Activated T-helper 1 cell treated with Interleukin-2 at 50 U/mL for 16 hours (primary cell): ENCODE data around the gene LCK.
"Not testable (repeated sequence)": the region's sequence is repeated elsewhere in the genome, so short reads cannot be mapped to it uniquely, and the experiment has no call there.

ENCODE experiments used
- DNase-seq: peaks from one replicate; pipeline ENCODE4 v3.0.0-alpha.2; 2020; ENCODE audit warnings: low read depth

Gene LCK

DNA sequence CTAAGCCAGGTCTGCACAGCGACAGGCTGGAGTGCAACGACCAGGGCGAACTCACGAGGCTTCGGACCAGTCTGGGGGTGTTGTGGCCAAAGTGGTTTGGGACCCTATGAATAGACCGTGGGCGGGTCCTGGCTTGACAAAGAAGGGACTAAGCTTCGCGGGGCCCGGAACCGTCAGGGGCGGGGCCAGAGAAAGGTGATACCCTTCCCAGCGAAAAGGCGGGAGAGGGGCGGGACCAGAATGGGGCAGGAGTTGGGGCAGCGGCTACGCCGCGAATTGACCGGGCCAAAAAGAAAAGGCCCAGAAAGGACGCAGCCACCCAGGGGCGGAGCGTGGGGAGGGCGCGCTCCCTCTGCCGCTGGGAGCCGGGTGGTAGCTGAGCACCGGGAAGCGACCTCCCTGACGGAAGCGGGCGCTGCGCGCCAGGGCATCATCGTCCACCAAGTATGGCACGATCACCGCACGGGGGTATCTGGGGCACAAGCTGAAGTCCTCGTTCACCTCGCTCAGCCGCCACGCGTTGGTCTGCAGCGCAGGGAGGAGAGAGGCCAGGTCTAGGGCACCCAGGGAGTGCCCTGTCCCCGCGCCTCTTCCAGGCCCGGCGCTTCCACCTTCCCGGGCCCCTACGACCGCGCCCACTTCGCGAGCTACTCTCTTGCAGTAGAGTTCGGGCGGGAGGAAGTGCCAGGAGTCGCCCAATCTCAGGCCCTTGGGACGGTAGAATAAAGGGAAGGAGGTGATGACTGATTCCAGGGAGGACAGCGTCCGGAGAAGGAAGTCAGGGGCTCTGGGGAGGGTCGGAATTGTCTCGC is 10.7 kb upstream of the LCK start:
- DNase-seq, result peak; percentile 53

DNA sequence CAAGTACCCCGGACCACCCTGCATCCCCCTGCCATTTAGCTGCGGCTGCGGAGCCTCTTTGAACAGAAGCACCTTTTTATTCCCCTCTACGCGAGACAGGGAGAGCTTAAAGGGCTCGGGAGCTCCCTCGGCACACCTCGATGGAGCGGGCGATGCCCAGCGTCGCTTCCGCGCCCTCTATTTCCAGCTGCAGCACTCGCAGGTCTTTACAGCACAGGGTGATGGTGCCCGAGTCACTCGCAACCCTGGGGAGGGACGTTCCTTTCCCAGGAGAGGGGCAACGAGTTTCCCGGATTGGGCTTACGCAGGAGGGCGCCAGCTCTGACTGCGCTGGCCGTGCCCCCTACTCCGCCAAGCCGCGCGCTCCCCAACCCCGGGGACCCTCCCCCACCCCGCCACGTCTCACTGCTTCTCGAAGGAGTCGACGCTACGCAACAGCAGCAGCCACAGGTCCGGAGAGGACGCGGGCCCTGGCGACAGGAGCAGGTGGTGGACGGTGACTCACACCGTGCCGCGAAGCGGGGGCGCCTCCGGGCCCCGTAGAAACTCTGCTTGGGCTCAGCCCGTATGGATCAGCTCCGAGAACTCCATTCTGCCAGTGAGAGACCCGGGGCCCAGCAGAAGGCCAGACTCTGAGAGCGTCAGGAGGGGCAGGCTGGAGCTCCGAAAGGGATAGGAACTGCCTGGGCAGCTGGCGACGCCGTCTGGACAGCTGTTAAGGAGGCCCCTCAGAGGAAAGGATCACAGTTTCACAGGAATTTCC is 9.9 kb upstream of the LCK start:
- no peak for DNase-seq

DNA sequence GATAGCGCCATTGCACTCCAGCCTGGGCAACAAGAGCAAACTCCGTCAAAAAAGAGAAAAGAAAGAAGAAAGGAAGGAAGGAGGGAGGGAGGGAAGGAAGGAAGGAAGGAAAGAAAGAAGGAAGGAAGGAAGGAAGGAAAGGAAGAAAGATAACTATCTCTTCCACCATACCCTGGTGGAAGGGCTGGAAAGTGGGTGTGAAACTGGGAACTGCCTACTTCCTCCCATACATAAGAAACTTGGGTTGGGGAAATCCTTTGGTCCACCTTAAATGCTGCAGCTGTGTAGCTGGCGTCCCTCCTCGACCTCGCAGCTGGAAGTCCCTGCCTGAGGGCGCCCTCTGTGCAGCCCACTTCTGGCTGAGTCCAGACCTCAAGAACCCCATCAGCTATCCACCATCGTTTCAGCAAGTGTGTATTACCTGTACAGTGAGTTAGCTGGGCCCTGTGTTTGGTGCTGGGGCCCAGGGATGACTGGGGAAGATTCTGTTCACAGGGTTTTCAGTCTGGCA is 8.7 kb upstream of the LCK start:
- no peak for DNase-seq

DNA sequence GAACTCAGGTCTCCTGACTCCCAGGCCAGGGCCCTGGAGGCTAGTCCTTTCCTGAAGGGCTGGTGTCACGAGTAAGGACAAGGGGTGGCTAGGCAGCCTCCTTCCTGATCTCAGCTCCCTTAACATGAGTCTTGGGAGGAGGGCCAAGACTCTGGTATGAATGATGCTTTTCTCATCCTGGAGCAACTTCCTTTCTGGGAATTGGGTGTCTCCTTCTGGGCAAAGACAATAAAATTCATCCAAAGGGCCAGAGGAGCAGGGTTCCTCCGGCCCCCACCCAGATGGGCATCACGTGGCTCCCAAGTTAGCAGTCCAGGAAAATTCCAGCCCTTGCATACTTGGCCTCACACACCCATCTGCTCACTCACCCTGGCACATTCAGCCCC is 4.2 kb upstream of the LCK start, which contains the start of gene FAM167B:
Gene FAM167B, plus strand, starts transcription at position 335 of the 386 bp plus-strand sequence. CDS start 200 bp downstream, outside the sequence.
- DNase-seq, result no peak

DNA sequence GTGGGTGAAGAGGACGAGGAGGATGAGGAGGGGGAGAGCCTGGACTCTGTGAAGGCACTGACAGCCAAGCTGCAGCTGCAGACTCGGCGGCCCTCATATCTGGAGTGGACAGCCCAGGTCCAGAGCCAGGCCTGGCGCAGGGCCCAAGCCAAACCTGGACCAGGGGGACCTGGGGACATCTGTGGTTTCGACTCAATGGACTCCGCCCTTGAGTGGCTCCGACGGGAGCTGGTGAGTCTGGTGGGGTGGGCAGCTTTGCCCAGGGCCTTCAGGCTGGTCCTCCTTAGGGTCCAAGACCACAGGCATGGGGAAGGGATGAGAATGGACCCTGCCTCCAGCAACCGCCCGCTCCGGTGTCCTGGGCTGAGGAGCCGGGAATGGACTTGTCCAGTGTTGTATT is 3.6 kb upstream of the LCK start:
- no peak for DNase-seq

DNA sequence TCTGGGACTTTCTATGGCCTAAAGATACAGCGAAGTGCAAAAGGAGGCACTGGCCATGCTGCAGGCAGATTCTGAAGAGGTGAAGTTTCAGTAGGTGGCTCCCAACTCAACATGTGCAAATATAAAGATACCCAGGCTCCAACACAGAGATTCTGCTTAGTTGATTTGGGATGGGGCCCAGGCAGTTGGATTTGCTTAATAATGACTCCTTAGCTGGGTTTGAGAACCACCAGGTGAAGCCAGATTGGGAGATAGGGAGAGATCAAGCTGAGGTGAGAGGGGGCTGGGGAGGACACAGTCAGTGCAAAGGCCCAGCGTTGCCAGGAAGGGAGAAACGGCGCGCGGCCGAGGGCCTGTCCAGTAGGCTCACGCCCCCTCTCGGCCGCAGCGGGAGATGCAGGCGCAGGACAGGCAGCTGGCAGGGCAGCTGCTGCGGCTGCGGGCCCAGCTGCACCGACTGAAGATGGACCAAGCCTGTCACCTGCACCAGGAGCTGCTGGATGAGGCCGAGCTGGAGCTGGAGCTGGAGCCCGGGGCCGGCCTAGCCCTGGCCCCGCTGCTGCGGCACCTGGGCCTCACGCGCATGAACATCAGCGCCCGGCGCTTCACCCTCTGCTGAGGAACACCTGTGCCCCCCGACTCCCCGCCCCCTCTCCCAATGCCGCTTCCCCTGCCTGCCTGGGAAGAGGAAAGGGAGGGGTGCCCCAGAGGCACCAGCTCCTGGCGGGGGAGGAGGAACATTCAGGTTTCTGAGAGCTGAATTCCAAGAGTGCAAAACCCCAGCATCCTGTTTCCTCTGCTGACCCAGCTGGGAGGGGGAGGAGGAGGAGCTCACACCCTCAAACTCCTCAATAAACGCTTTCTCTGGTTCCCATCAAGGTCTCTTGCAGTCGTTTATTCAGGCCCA is 2.8 kb upstream of the LCK start:
- peak; percentile 52 for DNase-seq

DNA sequence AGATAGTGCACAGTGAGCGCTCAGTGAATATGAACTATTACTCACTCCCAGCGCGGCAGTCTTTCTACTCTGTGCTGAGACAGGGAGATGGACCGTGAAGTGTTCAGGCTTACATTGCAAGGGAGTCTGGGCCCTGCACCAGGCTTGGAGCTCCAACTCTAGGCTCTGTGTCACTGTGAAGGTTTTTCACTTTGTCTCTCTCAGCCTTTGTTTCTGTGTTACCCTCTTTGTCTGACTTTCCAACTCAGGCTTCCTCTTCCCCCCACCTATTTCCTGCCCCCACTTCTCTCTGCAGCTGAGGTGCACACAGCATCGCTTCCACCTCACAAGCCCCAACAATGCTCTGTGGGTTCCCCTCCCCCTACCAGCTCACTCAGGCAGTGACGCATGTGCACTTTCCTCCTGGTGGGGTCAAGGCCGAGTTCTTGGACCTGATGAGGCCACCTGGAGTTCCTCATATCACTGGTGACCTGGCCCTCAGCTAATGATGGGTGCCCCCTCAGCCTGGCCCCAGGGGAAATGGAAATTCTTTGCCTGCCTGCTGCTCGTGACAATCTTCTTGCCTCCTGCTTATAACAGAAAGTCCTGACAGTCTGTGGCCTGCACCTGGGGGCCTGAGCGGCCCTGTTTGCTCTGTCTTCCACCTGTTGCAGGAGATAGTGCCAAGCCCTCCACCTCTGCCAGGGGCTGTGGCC is 1.1 kb upstream of the LCK start:
- DNase-seq, result peak; percentile 72

DNA sequence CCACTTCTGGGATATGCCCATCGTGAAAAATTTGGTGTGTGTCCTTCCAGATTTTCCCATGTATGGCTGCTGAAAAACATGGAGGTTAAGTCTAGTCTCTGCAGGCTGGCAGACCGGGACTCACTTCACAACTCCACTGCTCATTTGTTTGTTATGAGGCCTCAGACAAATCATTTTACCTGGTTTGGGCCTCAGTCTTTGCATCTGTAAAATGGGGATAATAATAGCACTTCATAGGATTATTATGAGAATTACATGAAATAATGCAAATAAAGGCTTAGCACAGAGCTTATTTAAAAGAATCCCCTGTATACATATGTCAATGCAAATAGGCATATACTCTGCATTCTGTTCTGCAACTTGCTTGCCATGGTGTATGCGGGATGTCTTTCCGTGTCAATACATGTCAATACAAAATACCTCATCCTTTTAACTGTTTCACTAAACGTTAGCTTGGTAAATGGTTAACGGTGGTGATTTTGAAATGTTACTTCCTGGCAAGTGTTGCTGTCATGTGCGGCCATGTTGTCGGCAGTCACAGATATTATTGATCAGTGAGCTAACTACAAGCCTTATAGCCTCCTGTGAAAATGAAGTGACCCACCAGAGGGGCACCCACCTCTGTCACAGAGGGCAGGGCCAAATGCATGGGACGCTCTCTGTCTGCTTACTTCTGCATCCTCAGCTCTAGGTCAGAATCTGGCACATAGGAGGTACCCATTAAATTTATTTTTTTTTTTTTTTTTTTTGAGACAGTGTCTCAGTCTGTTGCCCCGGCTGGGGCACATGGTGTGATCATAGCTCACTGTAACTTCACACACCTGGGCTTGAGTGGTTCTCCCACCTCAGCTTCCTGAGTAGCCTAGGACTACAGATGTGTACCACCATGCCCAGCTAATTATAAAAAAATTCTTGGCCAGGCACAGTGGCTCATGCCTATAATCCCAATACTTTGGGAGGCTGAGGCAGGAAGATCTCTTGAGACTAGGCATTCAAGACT is 4.3 kb downstream of the LCK start:
- no peak for DNase-seq

DNA sequence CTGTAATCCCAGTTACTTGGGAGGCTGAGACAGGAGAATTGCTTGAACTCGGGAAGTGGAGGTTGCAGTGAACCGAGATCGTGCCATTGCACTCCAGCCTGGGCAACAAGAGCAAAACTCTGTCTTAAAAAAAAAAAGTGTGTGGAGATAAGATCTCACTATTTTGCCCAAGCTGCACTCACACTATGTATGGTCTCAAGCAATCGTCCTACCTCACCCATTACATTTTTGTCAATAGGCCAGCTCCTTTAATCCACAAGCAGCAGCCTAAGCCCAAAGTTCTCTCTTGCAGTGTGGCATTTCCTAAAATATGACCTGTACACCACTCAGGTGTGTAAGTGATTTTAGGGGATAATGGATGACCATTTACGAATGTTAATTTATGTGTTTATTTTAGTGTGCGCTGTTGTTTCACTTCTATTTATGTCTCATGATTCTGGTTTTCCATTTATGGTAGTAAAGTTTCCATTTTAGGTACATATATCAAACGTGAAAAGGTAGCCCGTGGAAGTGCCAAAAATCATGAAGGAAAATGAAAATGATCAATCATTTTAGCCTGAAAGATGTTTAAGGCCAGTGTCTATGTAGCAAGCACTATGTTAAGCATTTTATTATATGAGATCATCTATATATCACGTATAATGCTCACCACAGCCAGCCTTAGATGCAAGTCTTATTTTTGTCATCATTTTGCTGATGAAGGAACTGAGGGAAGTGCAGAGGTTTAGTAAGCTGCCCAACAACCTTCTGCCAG is 5.6 kb downstream of the LCK start:
- no peak for DNase-seq

DNA sequence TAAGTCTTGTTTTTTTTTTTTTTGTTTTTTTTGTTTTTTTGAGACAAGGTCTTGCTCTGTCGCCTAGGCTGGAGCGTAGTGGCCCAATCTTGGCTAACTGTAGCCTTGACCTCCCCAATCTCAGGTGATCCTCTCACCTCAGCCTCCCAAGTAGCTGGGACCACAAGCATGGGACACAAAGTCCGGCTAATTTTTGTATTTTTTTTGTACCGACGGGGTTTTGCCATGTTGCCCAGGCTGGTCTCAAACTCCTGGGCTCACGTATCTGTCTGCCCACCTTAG is 6.1 kb downstream of the LCK start:
- no peak for DNase-seq

DNA sequence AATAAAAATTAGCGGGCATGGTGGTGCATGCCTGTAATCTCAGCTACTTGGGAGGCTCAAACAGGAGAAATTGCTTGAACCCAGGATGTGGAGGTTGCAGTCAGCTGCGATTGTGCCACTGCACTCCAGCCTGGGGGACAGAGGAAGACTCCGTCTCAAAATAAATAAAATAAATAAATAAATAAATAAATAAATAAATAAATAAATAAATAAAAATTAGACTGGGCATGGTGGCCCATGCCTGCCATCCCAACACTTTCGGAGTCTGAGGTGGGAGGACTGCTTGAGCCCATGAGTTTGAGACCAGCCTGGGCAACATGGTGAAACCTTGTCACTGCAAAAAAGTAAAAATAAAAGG is 12.2 kb downstream of the LCK start:
- DNase-seq, result not testable (repeated sequence)

DNA sequence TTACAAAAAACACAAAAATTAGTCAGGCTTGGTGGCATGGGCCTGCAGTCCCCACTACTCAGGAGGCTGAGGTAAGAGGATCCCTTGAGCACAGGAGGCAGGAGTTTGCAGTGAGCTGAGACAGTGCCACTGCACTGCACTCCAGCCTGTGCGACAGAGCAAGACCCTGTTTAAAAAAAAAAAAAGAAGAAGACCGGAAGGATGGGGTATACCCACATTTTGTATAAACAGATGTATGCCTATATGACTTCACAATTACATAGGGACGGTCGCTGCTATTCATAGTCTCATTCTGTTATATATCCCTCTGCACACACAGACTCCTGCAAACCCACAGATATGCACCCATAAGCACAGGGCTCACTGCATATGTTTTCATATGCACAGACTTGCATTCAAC is 12.7 kb downstream of the LCK start:
- DNase-seq, result no peak

DNA sequence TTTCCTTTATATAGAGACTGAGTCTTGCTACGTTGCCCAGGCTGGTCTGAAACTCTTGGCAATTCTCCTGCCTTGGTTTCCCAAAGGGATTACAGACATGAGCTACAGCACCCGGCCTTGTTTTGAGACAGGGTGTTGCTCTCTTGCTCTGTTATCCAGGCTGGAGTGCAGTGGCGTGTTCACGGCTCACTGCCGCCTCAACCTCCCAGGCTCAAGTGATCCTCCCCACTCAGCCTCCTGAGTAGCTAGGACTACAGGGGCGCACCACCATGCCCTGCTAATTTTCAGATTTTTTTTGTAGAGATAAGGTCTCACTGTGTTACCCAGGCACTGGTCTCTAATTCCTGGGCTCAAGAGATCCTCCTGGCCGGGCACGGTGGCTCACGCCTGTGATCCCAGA is 14.8 kb downstream of the LCK start:
- no peak for DNase-seq

DNA sequence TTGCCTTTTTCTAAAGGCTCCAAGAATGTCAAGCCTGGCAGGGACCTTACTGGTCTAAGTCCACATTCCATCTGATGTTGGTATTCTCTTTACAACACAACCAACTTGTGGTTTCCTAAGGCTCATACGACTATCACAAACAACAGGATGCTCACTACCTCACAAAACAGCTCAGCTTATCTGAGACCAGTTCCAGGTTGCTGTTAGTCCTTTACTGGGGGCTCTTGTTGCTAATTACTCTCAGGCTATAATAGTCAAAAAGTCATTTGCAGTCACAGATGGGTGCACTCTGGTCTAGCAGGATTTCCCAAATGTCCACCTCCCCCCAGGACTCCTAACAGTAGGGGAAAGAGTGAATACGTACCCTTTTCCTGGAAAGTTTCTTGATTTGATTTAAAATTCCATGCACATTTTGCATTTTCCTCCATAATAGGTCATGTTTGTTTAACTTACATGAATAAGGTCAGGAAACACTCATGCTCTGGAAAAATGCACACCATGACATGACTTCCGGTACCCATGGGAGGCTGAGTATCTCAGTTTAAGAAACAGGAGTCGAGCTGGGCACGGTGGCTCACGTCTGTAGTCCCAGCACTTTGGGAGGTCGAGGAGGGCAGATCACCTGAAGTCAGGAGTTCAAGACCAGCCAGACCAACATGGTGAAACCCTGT is 16.0 kb downstream of the LCK start:
- DNase-seq, result no peak

DNA sequence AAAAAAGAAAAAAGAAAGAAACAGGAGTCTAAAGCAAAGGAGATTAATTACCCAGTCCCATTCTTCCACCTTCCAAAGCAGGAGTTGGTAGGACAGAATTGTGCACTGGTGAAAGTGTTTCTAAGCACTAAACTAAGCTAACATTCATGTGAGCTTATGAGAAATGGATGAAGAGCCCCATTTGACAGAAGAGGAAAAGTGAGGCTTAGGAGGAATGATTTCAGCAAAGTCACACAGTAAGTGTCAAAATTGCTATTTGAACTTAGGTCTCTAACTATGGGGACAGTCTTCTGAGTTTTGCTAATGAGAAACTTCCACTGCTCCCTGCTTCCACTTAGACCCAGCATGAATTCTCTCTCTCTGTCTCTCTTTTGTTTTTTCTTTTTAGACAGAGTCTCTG is 18.7 kb downstream of the LCK start:
- no peak for DNase-seq

DNA sequence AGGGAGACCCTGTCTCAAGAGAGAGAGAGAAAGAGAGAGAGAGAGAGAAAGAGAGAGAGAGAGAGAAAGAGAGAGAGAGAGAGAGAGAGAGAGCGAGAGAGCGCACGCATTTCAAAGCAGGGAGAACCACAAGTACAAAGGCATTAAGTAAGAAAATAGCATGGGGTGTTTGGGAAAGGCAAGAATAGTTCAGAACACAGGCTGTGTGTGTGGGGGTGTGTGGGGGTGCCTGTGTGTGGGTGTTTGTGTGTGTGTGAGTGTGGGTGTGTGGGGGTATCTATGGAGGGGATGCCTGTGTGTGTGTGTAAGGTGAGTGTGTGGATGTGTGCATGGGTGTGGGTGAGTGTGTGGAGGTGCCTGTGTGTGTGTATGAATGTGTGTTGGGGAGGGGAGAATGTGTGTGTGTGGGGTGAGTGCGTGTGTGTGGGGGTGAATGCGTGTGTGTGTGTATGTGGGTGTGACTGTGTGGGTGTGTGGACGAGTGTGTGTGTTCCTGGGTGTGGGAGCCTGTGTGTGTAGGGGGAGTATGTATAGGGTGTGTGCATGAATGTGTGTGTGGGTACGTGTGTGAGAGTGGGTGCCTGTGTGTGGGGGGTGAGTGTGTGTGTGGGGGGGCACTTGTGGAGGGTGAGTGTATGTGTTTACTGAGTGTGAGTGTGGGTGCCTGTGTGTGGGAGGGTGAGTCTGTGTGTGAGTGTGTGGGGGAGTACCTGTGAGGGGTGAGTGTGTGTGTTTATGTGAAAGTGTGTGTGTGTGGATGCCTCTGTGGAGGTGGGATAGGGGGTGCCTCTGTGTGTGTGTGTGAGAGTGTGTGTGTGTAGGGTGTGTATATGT is 21.7 kb downstream of the LCK start:
- no peak for DNase-seq

DNA sequence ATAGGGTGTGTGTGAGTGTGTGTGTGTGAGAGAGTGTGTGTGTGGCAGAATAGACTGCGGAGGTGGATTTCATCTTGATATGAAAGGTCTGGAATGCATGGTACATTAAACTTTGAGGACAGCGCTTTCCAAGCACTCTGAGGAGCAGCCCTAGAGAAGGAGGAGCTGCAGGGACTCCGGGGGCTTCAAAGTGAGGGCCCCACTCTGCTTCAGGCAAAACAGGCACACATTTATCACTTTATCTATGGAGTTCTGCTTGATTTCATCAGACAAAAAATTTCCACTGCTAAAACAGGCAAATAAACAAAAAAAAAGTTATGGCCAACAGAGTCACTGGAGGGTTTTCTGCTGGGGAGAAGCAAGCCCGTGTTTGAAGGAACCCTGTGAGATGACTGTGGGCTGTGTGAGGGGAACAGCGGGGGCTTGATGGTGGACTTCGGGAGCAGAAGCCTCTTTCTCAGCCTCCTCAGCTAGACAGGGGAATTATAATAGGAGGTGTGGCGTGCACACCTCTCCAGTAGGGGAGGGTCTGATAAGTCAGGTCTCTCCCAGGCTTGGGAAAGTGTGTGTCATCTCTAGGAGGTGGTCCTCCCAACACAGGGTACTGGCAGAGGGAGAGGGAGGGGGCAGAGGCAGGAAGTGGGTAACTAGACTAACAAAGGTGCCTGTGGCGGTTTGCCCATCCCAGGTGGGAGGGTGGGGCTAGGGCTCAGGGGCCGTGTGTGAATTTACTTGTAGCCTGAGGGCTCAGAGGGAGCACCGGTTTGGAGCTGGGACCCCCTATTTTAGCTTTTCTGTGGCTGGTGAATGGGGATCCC is 22.5 kb downstream of the LCK start:
- peak; percentile 81 for DNase-seq
